HG02623 (cell line): Measurements from ENCODE around the gene GFY.

ENCODE experiments used
- ATAC-seq: cut with Tn5 transposase; IDR thresholded peaks from one replicate; pipeline ENCODE4 v1.9.1; 2021; ENCODE audit warnings: moderate library complexity; ENCODE audit not compliant: unreplicated experiment

The GFY gene

DNA sequence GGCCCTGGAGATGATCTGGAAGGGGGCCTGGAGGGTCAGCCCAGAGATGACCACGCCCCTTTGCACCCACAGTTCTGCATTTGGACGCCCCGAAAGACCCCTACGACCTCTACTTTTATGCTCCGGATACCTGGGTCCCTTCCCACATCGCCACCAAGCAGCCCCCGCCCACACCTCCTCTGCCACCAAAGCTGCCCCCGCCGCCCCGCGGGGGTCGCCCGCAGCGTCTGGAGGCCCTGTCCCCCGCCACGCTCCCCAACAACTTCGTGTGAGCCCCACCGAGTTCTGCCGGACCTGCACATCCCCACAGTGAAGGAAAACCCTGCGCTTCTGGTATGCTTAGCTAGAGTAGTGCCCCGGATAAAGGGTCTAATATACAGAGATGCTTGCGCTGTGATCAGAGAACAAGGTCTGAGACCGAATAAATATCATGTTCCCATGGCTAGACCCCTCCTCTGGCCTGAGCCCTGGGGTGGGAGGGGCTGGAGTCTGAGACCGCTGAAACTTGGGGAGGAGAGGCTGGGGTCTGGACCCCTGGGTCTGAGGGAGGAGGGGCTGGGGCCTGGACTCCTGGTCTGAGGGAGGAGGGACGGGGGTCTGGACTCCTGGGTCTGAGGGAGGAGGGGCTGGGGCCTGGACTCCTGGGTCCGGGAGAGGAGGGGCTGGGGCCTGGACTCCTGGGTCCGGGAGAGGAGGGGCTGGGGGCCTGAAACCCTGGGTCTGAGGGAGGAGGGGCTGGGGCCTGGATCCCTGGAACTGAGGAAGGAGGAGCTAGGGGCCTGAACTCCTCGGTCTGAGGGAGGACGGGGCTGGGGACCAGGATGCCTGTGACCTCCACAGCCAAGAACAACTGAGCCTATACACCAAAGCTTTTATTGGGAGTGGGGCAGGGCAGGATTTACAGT lies 3.6 kb downstream of the GFY start:
- no peak for ATAC-seq

DNA sequence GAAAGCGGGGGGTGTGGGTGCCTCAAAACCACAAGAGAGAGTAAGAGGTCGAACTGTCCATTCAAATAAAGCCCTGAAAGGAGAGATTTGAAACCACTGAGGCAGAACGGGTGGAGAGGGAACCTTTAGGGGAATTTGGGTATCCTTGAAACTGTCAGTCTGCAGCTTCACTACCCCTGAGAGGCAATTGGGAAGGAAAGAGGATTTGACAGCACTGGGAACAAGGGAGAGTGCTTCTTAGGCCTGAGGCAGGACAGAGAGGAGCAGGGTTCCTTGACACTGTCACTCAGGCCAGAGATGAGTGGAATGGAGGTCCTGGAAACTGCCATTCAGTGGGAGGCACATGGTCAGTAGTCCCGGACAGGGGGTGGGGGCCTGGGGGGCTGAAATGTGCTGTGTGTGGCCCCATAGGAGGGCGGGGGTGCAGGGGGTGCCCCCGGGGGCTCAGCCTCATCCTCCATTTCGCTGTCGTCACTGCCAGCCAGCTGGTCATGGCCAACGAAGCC lies 5.0 kb downstream of the GFY start:
- ATAC-seq = no peak

DNA sequence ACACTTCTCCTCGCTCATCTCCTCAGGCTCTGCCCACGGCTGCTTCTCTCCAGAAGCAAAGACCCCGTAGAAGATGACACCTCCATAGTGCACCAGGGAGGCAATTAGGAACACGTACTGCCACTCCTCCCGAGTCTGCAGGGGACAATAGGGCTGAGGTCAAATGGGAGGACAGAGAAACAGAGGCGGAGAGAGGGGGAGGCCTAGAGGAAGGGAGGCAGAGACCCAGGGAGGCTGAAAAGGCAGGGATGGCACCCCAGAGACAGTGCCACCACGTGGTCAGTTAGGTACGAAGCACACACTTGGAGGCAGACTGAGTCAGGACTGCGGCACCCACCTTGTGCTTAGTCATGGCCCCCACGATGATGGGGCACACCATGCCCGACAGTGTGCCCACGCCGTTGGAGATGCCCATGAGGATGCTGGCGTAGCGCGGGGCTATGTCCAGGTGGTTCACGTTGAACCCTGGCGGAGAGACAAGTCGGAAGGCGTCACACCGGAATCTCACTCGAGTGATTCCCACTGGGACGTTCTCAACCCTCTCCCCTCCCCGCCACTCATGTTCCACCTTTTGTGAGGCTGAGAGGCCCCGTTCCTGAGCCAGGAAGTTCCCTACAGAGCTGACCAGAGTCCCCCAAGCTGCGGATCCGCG lies 5.6 kb downstream of the GFY start:
- no peak for ATAC-seq

DNA sequence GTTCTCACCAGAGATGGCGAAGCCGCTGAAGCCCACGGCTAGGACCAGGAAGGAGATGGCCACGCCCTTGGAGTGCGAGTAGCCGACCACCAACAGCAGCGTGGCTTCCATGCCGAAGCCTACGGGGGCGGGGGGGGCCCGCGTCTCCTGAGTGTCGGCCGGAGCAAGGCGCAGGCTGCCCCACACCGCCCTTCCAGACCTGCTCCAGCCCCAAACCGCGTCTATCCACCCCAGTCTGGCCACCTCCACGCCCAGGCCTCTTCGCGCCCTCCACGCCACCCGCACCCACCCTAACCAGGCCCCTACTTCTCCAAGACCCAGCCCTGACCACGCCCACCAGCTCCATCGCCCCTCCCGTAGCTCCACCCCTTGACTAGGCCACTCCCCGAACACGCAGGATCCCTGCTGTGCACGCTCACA lies 6.2 kb downstream of the GFY start:
- no peak for ATAC-seq

DNA sequence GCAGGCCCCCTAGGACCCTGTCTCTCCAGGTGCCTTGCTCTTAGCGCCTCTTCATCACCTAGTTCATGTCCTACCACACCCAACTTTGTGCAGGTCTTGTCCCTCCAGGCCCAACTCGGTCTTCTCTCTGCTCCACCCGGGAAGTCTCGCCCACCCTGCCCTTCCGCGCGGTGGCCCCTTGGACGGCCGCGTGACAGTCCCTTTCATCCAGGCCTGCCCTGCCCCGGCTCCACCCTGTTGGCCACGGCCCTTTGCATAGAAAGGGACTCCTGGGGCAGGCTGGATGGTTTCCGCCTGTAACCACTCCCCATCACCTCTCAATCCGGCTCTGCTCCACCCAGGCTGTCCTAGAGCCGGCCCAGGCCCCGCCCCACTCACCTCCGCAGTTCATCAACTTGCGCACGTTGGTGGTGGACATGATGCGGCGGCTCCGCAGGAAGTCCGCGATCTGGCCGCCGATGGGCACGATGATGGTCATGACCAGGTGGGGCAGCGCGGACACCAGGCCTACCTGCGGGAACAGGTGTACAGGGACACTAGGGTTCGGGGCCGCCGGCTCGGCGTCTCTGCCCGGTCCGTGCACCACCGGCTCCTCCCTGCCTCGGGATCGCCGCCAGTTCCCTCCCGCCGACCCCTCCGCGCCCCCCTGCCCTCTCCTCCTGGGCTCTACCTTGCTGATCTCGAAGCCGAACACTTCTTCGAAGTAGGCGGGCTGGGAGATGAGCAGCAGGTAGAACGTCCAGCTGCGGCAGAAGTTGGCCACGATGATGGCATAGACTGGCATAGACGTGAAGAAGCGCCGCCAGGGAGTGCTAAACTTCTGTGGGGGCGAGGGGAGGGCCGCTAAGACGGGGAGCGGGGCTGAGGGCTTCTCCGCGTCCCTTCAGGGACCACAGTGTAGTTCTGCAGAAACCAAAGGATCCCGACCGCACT lies 7.2 kb downstream of the GFY start:
- ATAC-seq = no peak

DNA sequence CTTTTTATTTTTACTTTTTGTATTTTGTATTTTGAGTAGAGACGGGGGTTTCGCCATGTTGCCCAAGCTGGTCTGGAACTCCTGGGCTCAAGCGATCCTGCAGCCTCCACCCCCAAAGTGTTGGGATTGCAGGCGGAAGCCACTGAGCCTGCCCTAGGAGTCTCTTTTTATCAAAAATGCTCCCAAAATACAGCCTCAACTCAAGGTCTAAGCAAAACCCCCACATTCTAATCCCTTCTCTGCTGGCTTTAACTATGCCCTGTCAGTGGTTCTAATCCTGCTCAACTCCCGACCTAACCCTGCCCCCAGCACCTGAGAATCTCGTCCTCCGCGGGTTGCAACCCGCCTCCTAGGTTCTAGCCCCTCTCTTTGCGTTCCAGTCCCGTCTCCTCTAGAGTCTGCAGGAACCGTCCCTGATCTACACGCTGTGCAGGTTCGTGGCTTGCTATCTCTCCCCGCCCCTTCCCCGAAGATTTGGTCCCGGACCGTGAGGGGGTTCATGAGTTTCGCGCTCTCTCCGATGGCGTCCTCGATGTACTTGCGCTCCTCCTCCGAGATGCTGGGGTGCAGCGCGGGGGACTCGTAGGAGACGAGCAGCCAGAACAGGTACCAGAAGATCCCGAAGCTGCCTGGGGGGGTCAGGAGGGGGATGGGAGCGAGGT lies 8.2 kb downstream of the GFY start:
- no peak for ATAC-seq

DNA sequence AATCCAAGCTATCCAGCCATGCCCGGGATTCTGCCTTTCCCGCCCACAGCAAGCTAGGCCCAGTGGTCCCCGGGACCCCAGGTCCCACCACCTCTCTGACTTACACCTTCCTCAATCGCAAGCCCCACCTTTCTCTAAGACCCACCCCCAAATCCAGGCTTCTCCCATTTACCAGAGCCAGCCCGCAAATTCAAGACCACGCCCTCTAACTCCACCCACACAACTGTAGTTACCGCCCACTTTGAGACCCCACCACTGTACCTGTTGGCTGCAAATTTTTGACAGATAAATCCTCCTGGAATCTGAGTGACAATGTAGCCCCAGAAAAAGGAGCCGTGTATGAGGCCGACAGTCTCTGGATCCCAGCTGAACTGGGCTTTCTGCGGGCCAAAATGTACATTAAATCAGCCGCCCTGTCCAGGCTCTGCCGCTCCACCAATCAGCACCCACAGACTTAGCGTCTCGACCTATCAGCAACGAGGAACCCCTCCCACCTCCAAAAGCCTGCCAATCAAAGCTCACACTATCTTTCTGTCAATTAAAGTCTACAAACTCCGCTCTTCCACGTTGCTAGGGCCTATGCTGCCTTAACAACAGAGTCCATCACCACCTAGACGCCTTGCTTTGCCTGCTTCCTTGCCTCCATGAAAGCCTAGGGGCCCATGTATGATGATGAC lies 9.9 kb downstream of the GFY start:
- no peak for ATAC-seq

DNA sequence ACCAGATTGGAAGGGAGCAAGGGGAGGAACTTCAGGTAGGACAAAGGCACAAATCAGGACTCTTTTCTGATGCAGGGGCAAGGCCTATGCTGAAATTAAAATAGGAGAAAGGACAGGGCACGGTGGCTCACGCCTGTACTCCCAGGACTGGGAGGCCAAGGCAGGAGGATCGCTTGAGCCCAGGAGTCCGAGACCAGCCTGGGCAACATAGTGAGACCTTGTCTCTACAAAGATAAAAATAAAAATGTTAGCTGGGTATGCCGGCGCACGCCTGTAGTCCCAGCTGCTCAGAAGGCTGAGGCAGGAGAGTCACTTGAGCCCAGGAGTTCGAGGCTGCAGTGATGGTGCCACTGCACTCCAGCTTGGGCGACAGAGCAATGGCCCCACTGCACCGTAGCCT lies 10.5 kb downstream of the GFY start:
- ATAC-seq = no peak

DNA sequence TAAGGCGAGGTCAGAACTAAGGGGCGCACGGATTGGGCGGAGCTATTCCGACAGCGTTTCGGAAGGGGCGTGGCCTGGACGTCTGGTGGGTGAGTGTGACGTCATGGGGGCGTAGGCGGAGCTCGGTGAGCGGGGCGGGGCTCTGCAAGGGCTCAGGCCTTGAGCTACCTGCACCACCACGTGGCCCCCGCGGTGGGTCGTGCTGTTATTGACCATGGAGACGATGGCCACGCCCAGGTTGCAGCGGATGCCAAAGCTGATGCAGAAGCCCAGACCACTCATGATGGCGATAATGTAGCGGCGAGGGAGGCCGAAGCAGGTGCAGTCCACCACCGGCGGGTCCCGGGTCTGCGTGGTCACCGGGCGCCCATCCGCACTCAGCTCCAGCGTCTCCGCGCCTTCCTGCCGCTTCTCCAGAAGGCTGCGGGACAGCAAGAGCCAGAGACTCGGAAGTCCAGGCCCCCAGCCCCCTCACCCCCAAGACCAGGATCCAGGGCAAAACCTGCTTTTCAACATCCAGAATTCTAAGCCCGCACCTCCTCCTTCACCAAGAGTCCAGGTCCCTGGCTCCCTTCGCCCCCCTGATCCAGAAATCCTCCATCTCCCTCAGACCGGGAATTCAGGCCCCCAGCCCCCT lies 11.3 kb downstream of the GFY start:
- ATAC-seq = no peak

DNA sequence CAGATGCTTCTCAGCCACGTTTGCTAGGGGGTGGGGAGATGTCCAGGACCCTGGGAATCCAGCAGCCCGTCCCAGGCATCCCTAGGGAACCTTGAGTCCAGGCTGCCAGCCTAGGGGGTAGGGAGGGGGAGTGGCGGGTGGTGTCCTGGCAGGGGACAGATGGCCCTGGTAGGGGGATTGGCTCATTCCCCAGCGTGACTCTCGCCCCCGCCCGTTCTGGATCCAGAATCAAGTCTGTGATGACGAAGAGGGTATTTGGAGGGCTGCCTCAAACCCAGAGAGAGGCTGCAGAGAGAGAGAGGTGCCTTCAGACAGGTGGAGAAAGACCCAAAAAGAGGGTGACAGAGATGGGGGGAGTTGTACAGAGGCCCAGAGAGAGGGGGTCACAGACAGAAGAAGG lies 12.0 kb downstream of the GFY start:
- no peak for ATAC-seq

DNA sequence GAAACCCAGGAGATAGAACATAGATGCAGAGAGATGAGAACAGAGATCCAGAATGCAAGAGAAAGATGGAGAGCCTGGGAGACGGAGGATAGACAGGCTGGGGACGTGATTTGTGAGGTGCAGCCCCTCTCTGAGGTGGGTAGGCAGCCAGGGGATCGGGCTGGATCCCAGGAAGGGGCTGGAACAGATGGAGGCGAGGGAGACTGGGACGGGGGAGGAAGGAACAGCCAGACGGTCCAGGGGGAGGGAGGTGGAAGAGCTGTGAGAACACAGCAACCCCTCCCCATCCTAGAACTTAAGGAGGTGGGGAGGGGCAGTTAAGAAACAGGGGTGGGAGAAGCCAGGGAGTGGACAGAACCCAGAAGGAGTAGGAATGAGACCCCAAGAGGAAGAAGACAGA lies 13.1 kb downstream of the GFY start:
- ATAC-seq = no peak

DNA sequence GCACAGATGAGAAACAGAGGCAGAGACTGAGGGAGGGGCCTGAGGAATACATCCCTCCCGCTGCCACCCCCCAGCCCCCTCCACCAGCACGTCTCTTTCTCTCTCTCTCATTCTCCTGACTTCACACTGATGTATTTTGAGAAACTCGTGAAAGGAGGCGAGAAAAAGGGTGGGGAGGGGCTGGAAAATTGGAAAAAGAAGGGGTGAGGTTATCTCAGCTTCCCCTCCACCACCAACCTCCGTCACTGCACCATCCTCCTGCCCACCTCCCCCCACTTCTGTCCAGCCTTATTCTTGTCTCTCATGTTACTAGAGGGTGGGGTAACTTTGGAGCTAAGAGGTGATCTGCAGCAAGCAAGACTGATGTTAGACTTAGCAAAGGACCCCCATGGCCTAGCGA lies 14.6 kb downstream of the GFY start:
- no peak for ATAC-seq

DNA sequence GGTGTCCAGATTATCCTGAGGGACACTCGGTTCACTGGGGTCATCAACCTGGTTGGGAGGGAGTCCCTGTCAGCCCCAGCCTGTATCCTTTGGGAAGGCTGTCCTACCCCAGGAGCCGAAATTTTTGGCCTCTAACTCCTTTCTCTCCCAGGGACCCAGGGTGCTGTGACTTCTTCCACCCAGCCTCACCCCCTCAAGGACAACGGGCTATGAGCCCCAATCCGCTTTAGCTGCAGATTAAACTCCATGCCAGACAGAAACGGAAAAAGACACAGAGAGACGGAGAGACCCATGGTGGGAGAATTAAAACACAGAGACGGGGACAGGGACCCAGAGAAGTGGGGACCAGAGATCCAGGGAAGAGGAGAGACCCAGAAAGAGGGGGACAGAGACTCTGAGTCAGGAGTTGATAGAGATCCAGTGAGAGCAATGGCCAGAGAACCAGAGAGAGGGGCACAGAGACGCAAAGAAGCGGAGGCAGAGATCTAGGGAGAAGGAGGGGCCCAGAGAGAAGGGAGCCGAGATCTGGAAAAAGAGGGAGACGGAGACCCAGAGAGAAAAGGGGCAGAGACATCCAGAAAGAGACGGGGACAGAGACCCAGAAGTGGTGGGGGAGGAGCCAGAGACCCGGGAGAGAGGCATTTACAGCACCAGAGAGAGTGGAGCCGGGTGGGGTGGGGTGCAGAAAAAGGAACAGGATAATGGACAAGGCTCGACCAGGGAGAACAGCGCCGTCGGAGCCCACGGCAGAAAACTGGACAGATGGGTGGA lies 15.4 kb downstream of the GFY start:
- no peak for ATAC-seq

DNA sequence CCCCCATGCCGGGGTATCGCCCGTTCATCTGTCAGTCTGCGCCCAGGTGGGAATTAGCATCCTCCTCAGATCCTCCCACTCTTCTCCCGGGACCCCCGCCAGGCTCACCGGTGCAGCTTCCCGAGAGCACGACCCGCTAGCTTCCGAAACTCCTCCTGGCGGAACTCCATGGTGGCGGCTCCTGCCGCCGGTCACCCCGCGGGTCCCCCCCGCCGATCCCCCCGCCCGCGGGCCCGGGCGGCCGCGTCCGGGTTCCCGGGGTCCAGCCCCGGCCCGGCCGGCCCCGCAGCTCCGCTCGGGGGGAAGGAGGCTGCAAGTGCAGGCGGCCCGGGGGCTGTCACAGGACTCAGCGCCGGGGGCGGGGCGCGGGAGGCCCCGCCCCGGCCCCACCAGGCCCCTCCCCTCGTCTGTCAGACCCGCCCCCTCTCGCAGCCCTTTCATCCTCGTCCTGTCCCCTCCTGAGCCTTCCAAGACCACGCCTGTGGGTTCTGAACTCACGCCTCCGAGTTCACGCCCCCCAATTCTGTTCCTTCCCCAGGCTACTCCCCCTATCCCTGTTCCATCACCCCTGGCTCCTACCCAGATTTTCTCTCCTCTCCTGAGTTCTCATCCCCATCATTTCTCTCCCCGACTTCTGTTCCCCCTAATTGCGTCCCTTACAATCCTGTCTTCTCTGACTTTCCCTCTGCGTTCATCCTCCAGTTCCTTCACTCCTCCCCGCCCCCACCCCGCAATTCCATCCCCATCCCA lies 16.2 kb downstream of the GFY start, which contains the start of gene SLC17A7:
TSS of gene SLC17A7 (minus strand) at position 318 of the 750 bp plus-strand sequence. CDS start at position 170, 148 bp downstream.
- no peak for ATAC-seq

DNA sequence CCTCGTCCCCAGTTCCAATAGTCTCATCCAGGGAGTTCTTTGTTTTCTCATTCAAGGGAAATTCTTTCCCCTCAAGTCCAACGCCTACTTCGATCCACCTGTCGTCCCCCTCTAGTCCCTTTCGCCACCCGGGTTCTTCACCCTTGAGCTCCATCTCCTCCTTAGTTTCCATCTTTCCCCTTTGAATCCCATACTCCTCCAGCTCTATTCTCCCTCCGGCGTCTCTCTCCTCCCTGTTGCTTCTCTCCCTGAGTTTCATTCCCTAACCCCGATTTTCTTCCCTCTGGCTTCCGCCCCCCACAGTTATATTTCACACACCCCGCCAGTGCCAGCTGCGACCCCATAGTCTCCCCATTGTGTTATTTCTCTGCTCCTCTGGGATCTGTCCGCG lies 16.8 kb downstream of the GFY start:
- no peak for ATAC-seq

DNA sequence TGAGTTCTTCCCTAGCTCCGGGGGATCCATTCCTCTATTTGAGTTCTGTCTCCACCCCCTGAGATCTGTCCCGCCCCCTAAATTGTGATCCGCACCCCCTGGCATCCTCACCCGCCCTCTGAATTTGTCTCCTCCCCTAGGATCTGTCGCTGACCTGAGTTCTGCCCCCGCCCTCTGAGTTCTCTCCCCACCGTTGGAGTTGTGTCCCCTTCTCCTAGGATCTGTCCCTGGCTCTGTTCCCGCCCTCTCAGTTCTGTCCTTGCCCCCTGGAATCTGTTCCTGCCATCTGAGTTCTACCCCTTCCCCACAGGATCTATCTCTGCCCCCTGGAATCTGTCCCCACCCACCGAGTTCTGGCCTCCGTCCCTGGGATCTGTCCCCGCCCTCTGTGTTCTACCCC lies 17.2 kb downstream of the GFY start:
- no peak for ATAC-seq

DNA sequence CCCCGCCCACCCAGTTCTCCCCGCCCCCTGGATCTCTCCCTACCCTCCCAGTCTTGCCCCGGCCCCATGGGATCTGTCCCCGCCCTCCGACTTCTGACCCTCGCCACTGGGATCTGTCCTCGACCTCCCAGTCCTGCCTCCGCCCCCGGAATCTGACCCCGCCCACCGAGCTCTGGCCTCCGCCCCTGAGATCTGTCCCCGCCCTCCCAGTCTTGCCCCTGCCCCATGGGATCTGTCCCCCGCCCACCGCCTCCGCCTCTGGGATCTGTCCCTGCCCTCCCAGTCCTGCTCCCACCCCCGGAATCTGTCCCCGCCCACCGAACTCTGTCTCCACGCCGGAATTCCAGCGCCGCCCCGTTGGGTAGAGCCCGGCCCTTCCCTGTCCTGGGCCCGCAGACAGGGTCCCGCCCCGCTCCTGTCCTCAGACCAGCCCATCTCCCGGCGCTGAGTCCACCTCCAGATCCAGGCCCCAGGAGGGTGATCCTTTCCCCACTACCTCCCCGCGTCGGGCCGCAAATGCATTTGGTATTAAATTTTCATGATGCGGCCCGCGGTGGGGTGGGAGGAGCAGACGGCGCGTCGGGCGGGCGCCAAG lies 17.7 kb downstream of the GFY start:
- peak; percentile 19 for ATAC-seq
